ENCODE data around the gene PHF12. TPM values are rescaled to one million over a fixed set of nuclear protein-coding genes. Genes with fewer than 3 reads are reported as not detected.

PHF12 gene
- total RNA-seq, 1 donor from 2014 or later = 33.6 TPM

- TF ChIP-seq CTCF (IDR thresholded peaks at IDR 0.05) = no peak
These were observed 1.9 kb downstream of the PHF12 start for GRCh38 chr17:28949185-28950016.

GRCh38 chr17:28948873-28949184 lies 2.5 kb downstream of the PHF12 start:
- peak overlapping the region; percentile 92 for H3K27ac Mint-ChIP-seq (ENCODE audit: unreplicated experiment)
- peaks cover 48% of the 10 kb centered on the region for H3K4me1 Mint-ChIP-seq (ENCODE audit: low read depth)
- DNase-seq (ENCODE audit: low spot score) = no peak
- H3K4me3 Mint-ChIP-seq (ENCODE audit: unreplicated experiment) = peak overlapping the region; percentile 93
- TF ChIP-seq CTCF (IDR thresholded peaks at IDR 0.05) = no peak
- H3K9me3 Mint-ChIP-seq (ENCODE audit: low read depth) = no peaks in the 10 kb centered on the region
- H3K27me3 Mint-ChIP-seq (ENCODE audit: low read depth) = no peaks in the 10 kb centered on the region
- H3K36me3 Mint-ChIP-seq (ENCODE audit: low read depth) = no peaks in the 10 kb centered on the region

More at GRCh38 chr17:28949185-28950016, 1.9 kb downstream of the PHF12 start:
- H3K27ac Mint-ChIP-seq (ENCODE audit: unreplicated experiment) = peak overlapping the region; percentile 92
- no peaks in the 10 kb centered on the region for H3K9me3 Mint-ChIP-seq (ENCODE audit: low read depth)
- DNase-seq (ENCODE audit: low spot score) = peak; percentile 92
- H3K4me3 Mint-ChIP-seq (ENCODE audit: unreplicated experiment) = peak overlapping the region; percentile 93
- no peaks in the 10 kb centered on the region for H3K27me3 Mint-ChIP-seq (ENCODE audit: low read depth)
- H3K4me1 Mint-ChIP-seq (ENCODE audit: low read depth) = peaks cover 45% of the 10 kb centered on the region
- H3K36me3 Mint-ChIP-seq (ENCODE audit: low read depth) = no peaks in the 10 kb centered on the region

- H3K4me3 Mint-ChIP-seq (ENCODE audit: unreplicated experiment) = peak overlapping the region; percentile 93
- DNase-seq (ENCODE audit: low spot score) = no peak
- peaks cover 44% of the 10 kb centered on the region for H3K4me1 Mint-ChIP-seq (ENCODE audit: low read depth)
- no peaks in the 10 kb centered on the region for H3K36me3 Mint-ChIP-seq (ENCODE audit: low read depth)
- H3K27ac Mint-ChIP-seq (ENCODE audit: unreplicated experiment) = peak overlapping the region; percentile 92
- no peaks in the 10 kb centered on the region for H3K27me3 Mint-ChIP-seq (ENCODE audit: low read depth)
- no peak for TF ChIP-seq CTCF (IDR thresholded peaks at IDR 0.05)
- H3K9me3 Mint-ChIP-seq (ENCODE audit: low read depth) = no peaks in the 10 kb centered on the region
These were observed 3.0 kb downstream of the PHF12 start for GRCh38 chr17:28948342-28948741.

GRCh38 chr17:28947639-28948038 lies 3.7 kb downstream of the PHF12 start:
- H3K4me3 Mint-ChIP-seq (ENCODE audit: unreplicated experiment) = peak overlapping the region; percentile 93
- H3K27me3 Mint-ChIP-seq (ENCODE audit: low read depth) = no peaks in the 10 kb centered on the region
- no peaks in the 10 kb centered on the region for H3K36me3 Mint-ChIP-seq (ENCODE audit: low read depth)
- peaks cover 44% of the 10 kb centered on the region for H3K4me1 Mint-ChIP-seq (ENCODE audit: low read depth)
- H3K9me3 Mint-ChIP-seq (ENCODE audit: low read depth) = no peaks in the 10 kb centered on the region
- DNase-seq (ENCODE audit: low spot score) = no peak
- peak overlapping the region; percentile 92 for H3K27ac Mint-ChIP-seq (ENCODE audit: unreplicated experiment)
- TF ChIP-seq CTCF (IDR thresholded peaks at IDR 0.05) = no peak

- no peak overlapping the region for H3K4me3 Mint-ChIP-seq (ENCODE audit: unreplicated experiment)
- peaks cover 44% of the 10 kb centered on the region for H3K4me1 Mint-ChIP-seq (ENCODE audit: low read depth)
- no peak for DNase-seq (ENCODE audit: low spot score)
- TF ChIP-seq CTCF (IDR thresholded peaks at IDR 0.05) = no peak
- H3K27ac Mint-ChIP-seq (ENCODE audit: unreplicated experiment) = peak overlapping the region; percentile 92
- peaks cover 3% of the 10 kb centered on the region for H3K36me3 Mint-ChIP-seq (ENCODE audit: low read depth)
- H3K27me3 Mint-ChIP-seq (ENCODE audit: low read depth) = no peaks in the 10 kb centered on the region
- no peaks in the 10 kb centered on the region for H3K9me3 Mint-ChIP-seq (ENCODE audit: low read depth)
These were observed 5.1 kb downstream of the PHF12 start for GRCh38 chr17:28946239-28946638.

Measured in chondrocyte (in vitro differentiated cells).